Prostate gland (tissue), 2 donors: Measurements from ENCODE around the gene CSH1.

Experiments used
- POLR2A ChIP-seq: fragments of 450-650 bp; IDR thresholded peaks from one replicate; pipeline ENCODE4 v1.6.1; 2016; ENCODE audit warnings: antibody characterized with exemption, mild to moderate bottlenecking
- POLR2AphosphoS5 ChIP-seq: sonication (generic); formaldehyde crosslinking; IDR thresholded peaks from one replicate; pipeline ENCODE4 v1.6.1; 2017; ENCODE audit warnings: antibody characterized with exemption
- TF ChIP-seq, protein P1 (sequence below), 4 experiments: fragments of 200-600 bp in 2 of 4; fragments of 450-650 bp in 2 of 4; sonication (generic) in 2 of 4; IDR thresholded peaks; 1 replicate in 3 of 4; 2 replicates in 1 of 4; pipeline ENCODE4 v1.5.1; 2016 to 2019; ENCODE audit warnings: antibody characterized with exemption in 4 of 4, mild to moderate bottlenecking in 2 of 4, moderate library complexity in 2 of 4

DNA sequence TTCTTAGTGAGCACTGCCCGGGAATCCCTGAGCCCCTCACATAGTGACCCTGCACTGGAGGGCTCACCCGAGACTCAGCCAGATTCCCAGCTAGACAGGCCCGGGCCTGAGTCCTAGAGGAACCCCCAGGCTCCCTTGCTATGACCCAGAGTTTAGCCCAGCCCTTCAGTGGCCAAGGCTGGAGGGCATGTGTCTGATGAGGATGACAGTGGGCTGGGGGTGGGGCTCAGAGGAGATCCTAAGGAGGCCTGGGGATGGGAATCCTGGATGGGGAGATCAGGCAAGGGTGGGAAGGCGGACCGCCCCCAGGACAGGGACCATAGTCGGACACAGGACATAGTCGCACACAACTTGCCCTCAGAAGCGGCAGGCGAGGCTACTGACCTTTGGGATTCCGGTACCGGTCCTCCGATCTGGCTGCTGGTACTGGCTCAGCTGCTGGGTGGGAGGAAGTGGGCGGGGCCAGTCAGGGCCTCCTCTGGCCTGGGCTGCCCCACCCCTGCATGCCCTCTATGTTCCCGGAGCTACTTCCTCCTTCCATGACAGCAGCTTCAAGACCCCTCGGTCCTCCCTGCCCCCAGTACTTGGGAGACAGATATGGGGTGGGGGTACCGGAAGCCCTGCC, 34.7 kb upstream of the CSH1 start:
- TF ChIP-seq, protein P1, sequence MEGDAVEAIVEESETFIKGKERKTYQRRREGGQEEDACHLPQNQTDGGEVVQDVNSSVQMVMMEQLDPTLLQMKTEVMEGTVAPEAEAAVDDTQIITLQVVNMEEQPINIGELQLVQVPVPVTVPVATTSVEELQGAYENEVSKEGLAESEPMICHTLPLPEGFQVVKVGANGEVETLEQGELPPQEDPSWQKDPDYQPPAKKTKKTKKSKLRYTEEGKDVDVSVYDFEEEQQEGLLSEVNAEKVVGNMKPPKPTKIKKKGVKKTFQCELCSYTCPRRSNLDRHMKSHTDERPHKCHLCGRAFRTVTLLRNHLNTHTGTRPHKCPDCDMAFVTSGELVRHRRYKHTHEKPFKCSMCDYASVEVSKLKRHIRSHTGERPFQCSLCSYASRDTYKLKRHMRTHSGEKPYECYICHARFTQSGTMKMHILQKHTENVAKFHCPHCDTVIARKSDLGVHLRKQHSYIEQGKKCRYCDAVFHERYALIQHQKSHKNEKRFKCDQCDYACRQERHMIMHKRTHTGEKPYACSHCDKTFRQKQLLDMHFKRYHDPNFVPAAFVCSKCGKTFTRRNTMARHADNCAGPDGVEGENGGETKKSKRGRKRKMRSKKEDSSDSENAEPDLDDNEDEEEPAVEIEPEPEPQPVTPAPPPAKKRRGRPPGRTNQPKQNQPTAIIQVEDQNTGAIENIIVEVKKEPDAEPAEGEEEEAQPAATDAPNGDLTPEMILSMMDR (IDR thresholded peaks at IDR 0.05), result no peak
- TF ChIP-seq POLR2A, result no peak
- TF ChIP-seq POLR2AphosphoS5, result no peak
